Measurements from ENCODE around the gene E2F6.

The E2F6 gene

GRCh38 chr2:11419781-11420180 is 46.2 kb downstream of the E2F6 start:
- no peaks in the 10 kb centered on the region for H3K27me3 ChIP-seq (ENCODE audit: control insufficient read depth, insufficient read depth, low read length)
- H3K4me3 ChIP-seq (ENCODE audit: low read length) = no peak overlapping the region
- H3K4me1 ChIP-seq (ENCODE audit: control insufficient read depth, low read depth, low read length) = no peaks in the 10 kb centered on the region
- H3K36me3 ChIP-seq (ENCODE audit: control insufficient read depth, low read depth, low read length) = no peaks in the 10 kb centered on the region
- peaks cover 8% of the 10 kb centered on the region for H3K9me3 ChIP-seq (ENCODE audit: control insufficient read depth, low read depth, low read length)
- H3K27ac ChIP-seq (ENCODE audit: low read length) = no peak overlapping the region
- H3K9ac ChIP-seq (ENCODE audit: low read length) = no peak overlapping the region

GRCh38 chr2:11417946-11418585 is 47.9 kb downstream of the E2F6 start:
- no peaks in the 10 kb centered on the region for H3K27me3 ChIP-seq (ENCODE audit: control insufficient read depth, insufficient read depth, low read length)
- H3K36me3 ChIP-seq (ENCODE audit: control insufficient read depth, low read depth, low read length) = no peaks in the 10 kb centered on the region
- H3K27ac ChIP-seq (ENCODE audit: low read length) = no peak overlapping the region
- no peaks in the 10 kb centered on the region for H3K4me1 ChIP-seq (ENCODE audit: control insufficient read depth, low read depth, low read length)
- no peak overlapping the region for H3K4me3 ChIP-seq (ENCODE audit: low read length)
- H3K9me3 ChIP-seq (ENCODE audit: control insufficient read depth, low read depth, low read length) = peaks cover 8% of the 10 kb centered on the region
- H3K9ac ChIP-seq (ENCODE audit: low read length) = no peak overlapping the region

- Histone ChIP-seq H3K9me3 (ENCODE audit: control insufficient read depth, low read depth, low read length) (peaks cover 8% of the 10 kb centered on the region), H3K27ac (ENCODE audit: low read length) (no peak overlapping the region)
Measured at GRCh38 chr2:11416931-11417330, 49.0 kb downstream of the E2F6 start.

DNA sequence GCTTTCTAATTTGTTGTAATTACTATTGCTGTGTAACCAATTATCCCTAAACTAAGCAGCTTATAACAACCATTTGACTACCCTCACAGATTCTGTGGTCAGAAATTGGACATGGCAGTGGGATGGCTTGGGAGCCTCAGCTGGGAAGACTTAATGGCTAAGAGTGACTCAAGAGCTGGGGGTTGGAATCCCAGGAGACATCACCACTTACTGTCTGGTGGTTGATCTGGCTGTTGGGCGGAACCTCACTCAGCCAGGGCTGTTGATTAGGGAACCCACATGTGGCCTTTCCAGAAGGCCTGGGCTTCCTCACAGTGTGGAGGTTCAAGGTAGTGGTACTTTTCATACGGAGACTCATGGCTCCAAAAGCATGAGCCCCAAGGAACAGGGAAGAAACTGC is 49.8 kb downstream of the E2F6 start:
- Histone ChIP-seq H3K27ac (ENCODE audit: low read length) (no peak overlapping the region), H3K4me3 (ENCODE audit: low read length) (no peak overlapping the region), H3K36me3 (ENCODE audit: control insufficient read depth, low read depth, low read length) (no peaks in the 10 kb centered on the region), H3K9me3 (ENCODE audit: control insufficient read depth, low read depth, low read length) (peaks cover 8% of the 10 kb centered on the region), H3K27me3 (ENCODE audit: control insufficient read depth, insufficient read depth, low read length) (no peaks in the 10 kb centered on the region), H3K9ac (ENCODE audit: low read length) (no peak overlapping the region), H3K4me1 (ENCODE audit: control insufficient read depth, low read depth, low read length) (no peaks in the 10 kb centered on the region)

More at GRCh38 chr2:11416931-11417330, 49.0 kb downstream of the E2F6 start:
- H3K36me3 ChIP-seq (ENCODE audit: control insufficient read depth, low read depth, low read length) = no peaks in the 10 kb centered on the region
- H3K4me3 ChIP-seq (ENCODE audit: low read length) = no peak overlapping the region
- no peaks in the 10 kb centered on the region for H3K4me1 ChIP-seq (ENCODE audit: control insufficient read depth, low read depth, low read length)
- no peaks in the 10 kb centered on the region for H3K27me3 ChIP-seq (ENCODE audit: control insufficient read depth, insufficient read depth, low read length)
- no peak overlapping the region for H3K9ac ChIP-seq (ENCODE audit: low read length)

DNA sequence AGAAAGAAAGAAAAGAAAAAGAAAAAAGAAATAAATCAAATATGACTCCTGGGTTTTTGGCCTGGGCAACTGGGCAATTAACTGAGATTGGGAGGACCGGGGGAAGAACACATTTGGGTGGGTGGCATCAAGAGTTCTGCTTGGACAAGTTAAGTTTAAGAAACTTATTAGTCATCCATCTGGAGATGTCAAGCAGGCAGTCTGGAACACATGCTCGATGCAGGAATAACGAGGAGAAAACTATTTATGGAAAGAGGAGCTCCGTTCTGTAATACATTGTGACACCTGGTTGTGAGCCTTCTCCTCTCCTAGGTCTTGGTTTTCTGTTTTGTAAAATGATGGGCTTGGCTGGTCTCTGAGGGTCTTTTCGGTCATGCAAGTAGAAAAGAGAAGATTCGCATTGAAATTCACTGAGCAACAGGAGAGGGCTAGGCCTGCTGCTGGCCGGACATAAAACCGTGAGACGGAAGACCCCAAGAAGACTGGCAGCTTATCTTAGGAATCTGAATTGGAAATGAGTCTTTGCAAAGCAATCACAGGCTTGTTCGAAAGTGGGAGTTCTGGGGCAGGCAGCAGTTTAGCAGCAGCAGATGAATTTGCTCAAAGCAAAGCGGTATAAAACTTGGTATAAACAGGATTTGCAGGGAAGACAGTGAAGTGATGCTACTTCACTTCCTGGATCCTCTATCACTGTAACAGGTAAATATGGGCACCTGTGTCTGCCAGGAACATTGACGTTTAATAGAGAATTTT is 51.4 kb downstream of the E2F6 start:
- Histone ChIP-seq H3K9me3 (ENCODE audit: control insufficient read depth, low read depth, low read length) (peaks cover 8% of the 10 kb centered on the region), H3K4me1 (ENCODE audit: control insufficient read depth, low read depth, low read length) (no peaks in the 10 kb centered on the region), H3K27ac (ENCODE audit: low read length) (no peak overlapping the region), H3K27me3 (ENCODE audit: control insufficient read depth, insufficient read depth, low read length) (no peaks in the 10 kb centered on the region), H3K9ac (ENCODE audit: low read length) (no peak overlapping the region), H3K36me3 (ENCODE audit: control insufficient read depth, low read depth, low read length) (no peaks in the 10 kb centered on the region), H3K4me3 (ENCODE audit: low read length) (no peak overlapping the region)

GRCh38 chr2:11412449-11412810 is 53.5 kb downstream of the E2F6 start:
- H3K27me3 ChIP-seq (ENCODE audit: control insufficient read depth, insufficient read depth, low read length) = no peaks in the 10 kb centered on the region
- no peak overlapping the region for H3K9ac ChIP-seq (ENCODE audit: low read length)
- H3K4me1 ChIP-seq (ENCODE audit: control insufficient read depth, low read depth, low read length) = no peaks in the 10 kb centered on the region
- no peak overlapping the region for H3K27ac ChIP-seq (ENCODE audit: low read length)
- H3K4me3 ChIP-seq (ENCODE audit: low read length) = no peak overlapping the region
- H3K9me3 ChIP-seq (ENCODE audit: control insufficient read depth, low read depth, low read length) = no peaks in the 10 kb centered on the region
- no peaks in the 10 kb centered on the region for H3K36me3 ChIP-seq (ENCODE audit: control insufficient read depth, low read depth, low read length)

DNA sequence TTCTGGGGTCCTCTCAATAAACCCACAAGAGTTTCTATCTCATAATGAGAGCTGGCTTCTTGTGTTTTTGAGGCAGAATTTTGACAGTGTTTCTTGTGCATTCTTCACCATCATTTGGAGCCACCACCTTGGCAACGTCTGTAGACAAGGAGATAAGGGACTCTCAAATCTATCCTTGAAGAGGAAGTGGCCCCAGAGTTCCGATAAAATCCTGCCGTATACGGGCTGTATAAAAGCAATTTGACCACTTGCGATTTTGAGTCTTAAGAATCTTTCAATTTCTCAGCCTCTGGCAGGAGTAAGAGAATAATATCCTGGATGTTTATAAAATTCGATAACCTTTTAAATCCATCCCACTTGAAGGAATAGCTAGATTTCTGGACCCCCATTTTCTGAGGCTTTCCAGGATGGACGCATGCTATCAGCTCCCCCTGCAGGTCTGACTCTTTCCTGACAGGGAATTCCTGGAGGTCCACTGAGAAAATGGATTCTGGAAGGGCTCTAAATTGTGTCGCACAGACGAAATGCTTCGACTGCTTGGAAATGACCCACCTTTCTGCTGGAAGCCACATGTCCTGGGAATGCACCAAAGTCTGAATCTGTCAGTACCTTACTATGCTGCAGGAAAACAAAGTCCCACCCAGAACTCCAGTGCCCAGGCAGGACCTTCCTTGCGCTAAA is 54.1 kb downstream of the E2F6 start:
- no peak overlapping the region for H3K27ac ChIP-seq (ENCODE audit: low read length)
- no peaks in the 10 kb centered on the region for H3K9me3 ChIP-seq (ENCODE audit: control insufficient read depth, low read depth, low read length)
- H3K4me3 ChIP-seq (ENCODE audit: low read length) = no peak overlapping the region
- H3K27me3 ChIP-seq (ENCODE audit: control insufficient read depth, insufficient read depth, low read length) = no peaks in the 10 kb centered on the region
- H3K9ac ChIP-seq (ENCODE audit: low read length) = no peak overlapping the region
- H3K36me3 ChIP-seq (ENCODE audit: control insufficient read depth, low read depth, low read length) = no peaks in the 10 kb centered on the region
- H3K4me1 ChIP-seq (ENCODE audit: control insufficient read depth, low read depth, low read length) = no peaks in the 10 kb centered on the region

DNA sequence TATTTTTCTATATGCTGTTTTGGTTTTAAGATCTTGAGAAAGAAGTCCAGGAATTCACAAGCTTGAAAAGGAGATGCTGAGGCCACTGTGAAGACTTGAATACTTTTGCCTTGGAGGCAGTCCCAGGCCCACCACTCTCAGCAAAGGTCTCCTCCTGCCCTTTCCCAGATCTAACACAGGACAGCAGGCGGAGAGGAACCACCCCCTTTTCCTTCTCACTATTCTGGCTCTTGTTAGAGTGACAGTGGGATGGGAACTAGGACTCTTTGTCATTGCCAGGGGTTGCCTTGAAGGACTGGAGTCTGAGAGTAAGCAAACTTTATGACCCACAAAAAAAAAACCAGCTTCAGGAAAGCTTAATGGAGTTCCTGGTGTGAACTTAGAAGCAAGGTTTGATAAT is 54.7 kb downstream of the E2F6 start:
- H3K27ac ChIP-seq (ENCODE audit: low read length) = no peak overlapping the region
- H3K9ac ChIP-seq (ENCODE audit: low read length) = no peak overlapping the region
- no peak overlapping the region for H3K4me3 ChIP-seq (ENCODE audit: low read length)
- H3K27me3 ChIP-seq (ENCODE audit: control insufficient read depth, insufficient read depth, low read length) = no peaks in the 10 kb centered on the region
- H3K9me3 ChIP-seq (ENCODE audit: control insufficient read depth, low read depth, low read length) = no peaks in the 10 kb centered on the region
- no peaks in the 10 kb centered on the region for H3K4me1 ChIP-seq (ENCODE audit: control insufficient read depth, low read depth, low read length)
- H3K36me3 ChIP-seq (ENCODE audit: control insufficient read depth, low read depth, low read length) = no peaks in the 10 kb centered on the region

DNA sequence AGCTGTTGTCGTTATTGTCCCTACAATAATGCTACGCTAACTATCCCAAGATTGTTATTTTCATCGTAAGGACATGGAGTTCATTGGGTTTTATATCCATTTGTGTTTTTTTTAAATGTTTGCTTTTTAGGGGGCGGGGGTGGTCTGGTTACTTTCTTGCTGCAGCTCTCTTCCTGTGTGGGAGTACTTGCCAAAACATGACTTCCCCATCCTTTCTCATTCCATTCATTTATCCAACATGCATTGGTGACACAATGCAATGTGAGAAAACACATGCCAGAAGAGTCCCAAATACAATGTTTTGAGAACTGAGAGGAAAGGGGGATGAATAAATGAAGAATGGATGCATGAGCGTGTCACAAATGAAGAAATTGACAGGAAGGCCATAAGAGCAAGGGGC is 55.9 kb downstream of the E2F6 start:
- H3K4me1 ChIP-seq (ENCODE audit: control insufficient read depth, low read depth, low read length) = no peaks in the 10 kb centered on the region
- H3K27ac ChIP-seq (ENCODE audit: low read length) = no peak overlapping the region
- H3K9ac ChIP-seq (ENCODE audit: low read length) = no peak overlapping the region
- no peaks in the 10 kb centered on the region for H3K9me3 ChIP-seq (ENCODE audit: control insufficient read depth, low read depth, low read length)
- H3K36me3 ChIP-seq (ENCODE audit: control insufficient read depth, low read depth, low read length) = no peaks in the 10 kb centered on the region
- H3K4me3 ChIP-seq (ENCODE audit: low read length) = no peak overlapping the region
- H3K27me3 ChIP-seq (ENCODE audit: control insufficient read depth, insufficient read depth, low read length) = no peaks in the 10 kb centered on the region

GRCh38 chr2:11409572-11409959 is 56.4 kb downstream of the E2F6 start:
- Histone ChIP-seq H3K27ac (ENCODE audit: low read length) (no peak overlapping the region), H3K4me1 (ENCODE audit: control insufficient read depth, low read depth, low read length) (no peaks in the 10 kb centered on the region), H3K9me3 (ENCODE audit: control insufficient read depth, low read depth, low read length) (no peaks in the 10 kb centered on the region), H3K27me3 (ENCODE audit: control insufficient read depth, insufficient read depth, low read length) (no peaks in the 10 kb centered on the region), H3K4me3 (ENCODE audit: low read length) (no peak overlapping the region), H3K9ac (ENCODE audit: low read length) (no peak overlapping the region), H3K36me3 (ENCODE audit: control insufficient read depth, low read depth, low read length) (no peaks in the 10 kb centered on the region)

GRCh38 chr2:11408959-11409571 is 56.9 kb downstream of the E2F6 start:
- Histone ChIP-seq H3K27ac (ENCODE audit: low read length) (no peak overlapping the region), H3K4me1 (ENCODE audit: control insufficient read depth, low read depth, low read length) (no peaks in the 10 kb centered on the region), H3K27me3 (ENCODE audit: control insufficient read depth, insufficient read depth, low read length) (no peaks in the 10 kb centered on the region)

More at GRCh38 chr2:11408959-11409571, 56.9 kb downstream of the E2F6 start:
- no peak overlapping the region for H3K9ac ChIP-seq (ENCODE audit: low read length)
- no peaks in the 10 kb centered on the region for H3K36me3 ChIP-seq (ENCODE audit: control insufficient read depth, low read depth, low read length)
- H3K9me3 ChIP-seq (ENCODE audit: control insufficient read depth, low read depth, low read length) = no peaks in the 10 kb centered on the region
- no peak overlapping the region for H3K4me3 ChIP-seq (ENCODE audit: low read length)
